Stimulated activated naive CD4-positive, alpha-beta T cell treated with Interleukin-2 at 50 U/mL for 16 hours (primary cell): ENCODE measurements around the gene ABCC1.
"Not testable (repeated sequence)": the region's sequence is repeated elsewhere in the genome, so short reads cannot be mapped to it uniquely, and the experiment has no call there.

Experiments used
- DNase-seq: peaks from one replicate; lab custom pipeline; 2025; lab: John Stamatoyannopoulos, UW

ABCC1 gene

DNA sequence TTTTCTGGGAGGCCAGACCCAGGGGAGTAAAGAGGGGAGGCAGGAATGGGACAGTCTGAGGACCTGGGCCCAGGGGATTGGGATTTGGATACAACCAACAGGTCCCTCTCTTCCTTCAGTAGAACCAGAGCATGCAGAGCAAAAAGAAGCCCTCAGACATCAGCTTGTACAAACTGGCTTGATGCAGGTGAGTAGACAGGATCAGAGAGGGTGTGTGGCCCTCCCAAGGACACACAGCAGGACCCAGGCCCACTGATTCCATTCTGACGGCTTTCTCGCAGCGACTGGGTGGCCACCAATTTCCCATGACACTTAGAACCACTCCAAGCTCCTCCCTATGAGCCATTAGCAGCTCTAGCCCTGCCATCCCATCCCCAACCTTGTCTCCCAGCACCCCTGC is 210.2 kb downstream of the ABCC1 start:
- no peak for DNase-seq

DNA sequence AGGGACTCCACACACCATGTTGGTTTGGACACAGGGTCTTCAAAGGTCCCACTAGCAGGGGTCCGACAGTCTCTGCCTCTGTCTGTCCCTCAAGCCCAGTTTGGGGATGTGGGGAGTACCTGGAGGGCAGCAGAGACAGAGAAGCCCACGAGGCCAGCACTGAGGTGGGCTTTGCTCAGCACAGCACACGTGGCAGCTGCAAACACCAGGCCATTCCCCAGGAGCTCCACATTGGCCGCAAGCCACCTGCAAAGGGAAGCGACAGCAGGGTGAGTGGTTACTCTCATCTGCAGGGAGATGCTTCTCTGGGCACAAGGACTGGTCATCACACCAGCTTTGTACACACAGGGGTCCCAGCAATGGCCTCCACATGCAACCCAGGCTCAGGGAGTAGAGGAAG is 211.9 kb downstream of the ABCC1 start:
- no peak for DNase-seq

DNA sequence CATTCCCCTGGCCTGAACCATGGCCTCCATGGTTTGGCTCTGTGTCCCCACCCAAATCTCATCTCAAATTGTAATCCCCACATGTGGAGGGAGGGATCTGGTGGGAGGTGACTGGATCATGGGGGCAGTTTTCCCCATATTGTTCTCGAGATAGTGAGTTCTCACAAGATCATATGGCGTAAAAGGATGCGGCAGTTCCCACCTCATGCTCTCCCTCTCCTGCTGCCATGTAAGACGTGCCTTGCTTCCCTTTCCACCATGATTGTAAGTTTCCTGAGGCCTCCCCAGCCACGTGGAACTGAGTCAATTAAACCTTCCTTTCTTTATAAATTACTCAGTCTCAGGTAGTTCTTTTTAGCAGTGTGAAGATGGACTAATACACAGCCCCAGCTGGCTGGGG is 212.4 kb downstream of the ABCC1 start:
- DNase-seq, result not testable (repeated sequence)

DNA sequence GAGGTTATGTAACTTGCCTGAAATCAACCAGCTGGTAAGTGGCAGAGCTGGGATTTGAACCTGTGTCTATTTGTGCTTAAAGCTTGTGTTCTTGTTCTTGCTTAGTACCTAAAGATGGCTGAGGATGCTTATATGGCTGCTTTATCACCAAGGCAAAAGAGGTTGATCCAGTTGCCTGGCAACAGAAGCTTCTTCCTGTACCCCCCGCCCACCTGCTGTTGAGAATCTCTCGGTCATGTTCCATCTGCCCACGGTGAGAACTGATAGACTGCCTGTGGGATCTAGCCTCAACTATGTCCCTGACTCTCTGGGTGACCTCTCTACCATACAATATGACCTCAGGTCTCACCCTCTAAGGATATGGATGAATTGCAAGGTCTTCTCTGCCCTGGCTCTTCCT is 213.2 kb downstream of the ABCC1 start:
- DNase-seq, result no peak

DNA sequence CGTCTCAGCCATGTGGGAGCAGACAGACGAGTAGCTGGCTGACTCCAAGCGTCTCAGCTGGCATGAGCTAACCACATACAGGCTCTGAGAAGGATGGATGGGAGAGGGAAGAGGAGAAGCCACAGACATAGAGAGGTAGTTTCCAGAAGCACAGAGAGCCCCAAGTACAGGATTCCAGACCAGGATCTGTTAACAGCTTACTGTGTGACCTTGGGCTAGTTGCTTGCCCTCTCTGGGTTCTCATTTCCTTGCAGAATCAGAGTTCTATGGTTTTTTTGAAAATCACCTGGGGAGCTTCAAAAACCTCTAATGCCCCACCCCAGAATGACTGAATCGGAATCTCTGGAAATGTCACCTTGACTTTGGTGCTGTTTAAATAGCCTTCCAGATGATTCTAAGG is 213.7 kb downstream of the ABCC1 start:
- DNase-seq, result no peak

DNA sequence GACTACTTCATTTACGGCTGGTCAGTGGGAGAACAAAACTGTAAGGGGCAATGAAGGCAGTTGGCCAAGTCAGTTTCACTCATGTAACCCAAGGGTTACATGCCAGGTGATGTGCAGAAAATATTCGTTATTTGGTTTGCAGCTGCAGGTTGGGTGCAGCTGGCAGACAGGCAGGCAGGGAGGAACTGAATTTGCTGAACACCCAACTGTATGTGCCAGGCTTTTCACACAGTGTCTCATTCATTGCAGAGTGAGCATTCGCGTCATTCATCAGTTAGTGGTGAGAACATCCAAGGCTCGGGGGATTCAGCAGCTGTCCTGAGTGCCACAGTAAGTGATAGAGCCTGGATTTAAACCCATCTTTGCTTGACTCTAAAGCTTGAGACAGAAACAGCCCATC is 214.2 kb downstream of the ABCC1 start:
- DNase-seq, result no peak

DNA sequence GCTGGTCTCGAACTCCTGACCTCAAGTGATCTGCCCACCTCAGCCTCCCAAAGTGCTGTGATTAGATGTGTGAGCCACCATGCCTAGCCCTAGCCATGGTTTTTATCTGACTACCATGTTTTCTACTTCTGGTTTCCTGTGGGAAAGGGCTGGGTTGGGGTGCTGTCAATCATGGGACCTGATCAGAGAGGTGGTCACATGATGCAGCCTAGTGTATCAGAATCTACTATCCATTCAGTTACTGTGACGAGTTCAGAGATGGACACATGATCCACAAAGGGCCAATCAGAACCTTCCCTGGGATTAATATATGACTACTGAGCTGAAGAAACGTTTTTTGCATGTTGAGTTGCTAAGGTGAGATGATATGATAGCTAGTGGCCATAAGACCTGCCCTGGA is 214.8 kb downstream of the ABCC1 start:
- DNase-seq, result no peak

DNA sequence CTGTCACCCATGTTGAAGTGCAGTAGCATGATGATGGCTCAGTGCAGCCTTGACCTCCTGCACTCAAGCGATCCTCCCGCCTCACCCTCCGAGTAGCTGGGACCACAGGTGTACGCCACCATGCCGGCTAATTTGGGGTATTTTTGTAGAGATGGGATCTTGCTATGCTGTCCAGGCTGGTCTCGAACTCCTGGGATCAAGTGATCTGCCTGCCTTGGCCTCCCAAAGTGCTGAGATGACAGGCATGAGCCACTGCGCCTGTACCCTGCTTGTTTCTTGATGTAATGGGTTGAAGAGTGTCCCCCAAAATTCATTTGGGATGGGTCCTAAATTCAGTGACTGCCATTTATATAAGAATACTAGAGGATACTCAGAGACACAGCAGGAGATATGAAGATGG is 216.7 kb downstream of the ABCC1 start:
- DNase-seq, result no peak

DNA sequence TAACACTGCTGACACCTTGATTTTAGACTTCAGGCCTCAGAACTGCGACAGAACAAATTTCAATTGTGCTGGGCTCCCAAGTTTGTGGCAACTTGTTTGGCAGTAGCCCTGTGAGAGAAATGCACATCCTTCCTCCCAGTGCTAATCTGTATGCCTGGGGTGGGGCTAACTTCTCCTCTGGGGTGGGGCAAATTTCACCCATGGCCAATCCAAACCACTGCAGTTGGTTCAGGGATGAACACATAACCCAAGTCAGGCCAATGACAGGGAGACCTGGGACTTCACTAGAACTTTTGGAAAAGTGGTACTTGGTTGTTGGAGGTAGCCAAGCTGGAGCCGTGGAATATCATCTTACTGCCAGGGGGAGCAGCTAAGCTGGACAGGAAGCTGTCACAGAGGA is 217.5 kb downstream of the ABCC1 start:
- no peak for DNase-seq

DNA sequence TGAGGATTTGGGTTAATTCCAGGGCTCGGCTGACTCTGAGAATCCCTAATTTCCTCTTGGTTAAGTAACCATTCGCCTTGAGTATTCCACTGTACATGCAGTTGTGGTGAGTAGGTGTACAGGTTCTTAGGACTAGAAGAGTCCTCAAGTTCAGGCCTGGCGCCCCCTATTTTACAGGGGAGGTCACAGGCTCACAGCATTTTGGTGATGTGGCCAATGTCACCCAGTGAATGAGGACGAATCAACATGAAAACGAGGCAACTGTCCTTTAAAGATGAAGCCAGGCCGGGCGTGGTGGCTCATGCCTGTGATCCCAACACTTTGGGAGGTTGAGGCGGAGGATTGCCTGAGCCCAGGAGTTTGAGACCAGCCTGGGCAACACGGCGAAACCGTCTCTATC is 218.5 kb downstream of the ABCC1 start:
- no peak for DNase-seq

DNA sequence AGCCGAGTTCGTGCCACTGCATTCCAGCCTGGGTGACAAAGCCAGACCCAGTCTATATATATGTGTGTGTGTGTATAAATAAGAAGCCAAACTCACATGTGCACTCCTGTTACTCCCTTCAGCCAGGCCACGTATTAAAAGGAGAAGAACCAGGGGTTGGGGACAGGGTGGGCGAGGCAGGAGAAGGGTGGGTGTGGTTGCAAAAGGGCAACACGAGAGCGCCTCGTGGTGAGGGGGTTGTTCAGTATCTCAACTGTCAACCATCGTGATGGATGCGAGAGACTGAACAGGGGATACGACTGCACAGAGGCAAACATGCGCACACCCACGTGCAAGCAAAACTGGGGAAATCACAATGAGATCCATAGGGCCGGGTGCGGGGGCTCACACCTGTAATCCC is 219.0 kb downstream of the ABCC1 start:
- DNase-seq, result no peak

DNA sequence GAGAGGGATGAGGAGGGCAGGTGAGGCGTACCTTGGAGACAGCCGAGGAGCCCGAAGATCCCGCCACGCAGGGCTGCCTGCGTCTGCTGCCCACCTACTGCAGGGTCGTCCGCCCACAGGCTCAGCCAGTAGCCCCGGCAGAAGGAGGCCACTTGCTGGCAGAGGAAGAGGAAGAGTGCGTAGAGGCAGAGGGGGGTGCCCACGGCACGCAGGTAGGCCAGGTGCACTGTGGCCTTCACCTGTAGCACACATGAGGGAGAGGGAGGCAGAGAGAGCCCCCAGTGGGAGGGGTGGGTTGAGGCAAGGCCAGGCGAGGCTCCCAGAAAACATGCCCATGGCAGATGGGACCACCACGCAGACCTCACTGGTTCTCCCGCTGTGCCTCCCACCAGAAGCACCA is 220.2 kb downstream of the ABCC1 start:
- no peak for DNase-seq

DNA sequence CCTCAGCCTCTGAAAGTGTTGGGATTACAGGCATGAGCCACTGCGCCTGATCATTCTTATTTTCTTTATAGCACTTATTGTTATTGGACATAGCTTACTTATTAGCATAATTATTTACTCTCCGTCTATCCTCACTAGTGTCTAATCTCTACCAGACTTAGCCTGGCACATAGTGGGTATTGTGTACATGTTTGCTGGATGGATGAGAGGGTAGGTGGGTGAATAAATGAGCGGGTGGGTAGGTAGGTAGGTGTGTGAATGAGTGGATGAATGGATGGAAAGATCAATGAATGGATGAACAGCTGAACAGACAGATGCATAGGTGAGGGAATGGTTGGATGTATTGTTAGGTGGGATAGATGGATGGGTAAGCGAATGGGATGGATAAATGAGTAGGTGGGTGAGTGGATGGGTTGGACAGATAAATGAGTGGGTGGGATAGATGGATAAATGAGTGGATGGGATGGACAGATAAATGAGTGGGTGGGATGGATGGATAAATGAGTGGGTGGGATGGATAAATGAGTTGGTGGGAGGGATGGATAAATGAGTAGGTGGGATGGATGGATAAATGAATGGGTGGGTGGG is 222.0 kb downstream of the ABCC1 start:
- no peak for DNase-seq

DNA sequence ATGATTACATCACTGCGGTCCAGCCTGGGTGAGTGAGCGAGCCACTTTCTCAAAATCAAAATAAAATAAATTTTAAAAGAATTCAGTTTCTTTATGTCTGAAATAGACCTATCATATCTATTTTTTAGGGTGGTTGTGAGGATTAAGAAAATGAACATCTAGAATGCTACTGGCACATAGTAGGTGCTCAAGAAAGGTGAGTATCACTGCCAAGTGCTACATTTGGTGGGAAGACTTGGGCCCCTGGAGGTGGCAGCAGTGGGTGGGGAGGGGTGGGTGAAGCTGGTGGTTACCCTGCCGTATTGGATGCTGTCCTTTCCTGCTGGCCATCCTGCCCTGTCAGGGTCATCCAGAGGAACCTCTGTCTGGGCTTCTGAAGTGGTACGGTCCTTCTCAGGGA is 223.6 kb downstream of the ABCC1 start:
- no peak for DNase-seq

DNA sequence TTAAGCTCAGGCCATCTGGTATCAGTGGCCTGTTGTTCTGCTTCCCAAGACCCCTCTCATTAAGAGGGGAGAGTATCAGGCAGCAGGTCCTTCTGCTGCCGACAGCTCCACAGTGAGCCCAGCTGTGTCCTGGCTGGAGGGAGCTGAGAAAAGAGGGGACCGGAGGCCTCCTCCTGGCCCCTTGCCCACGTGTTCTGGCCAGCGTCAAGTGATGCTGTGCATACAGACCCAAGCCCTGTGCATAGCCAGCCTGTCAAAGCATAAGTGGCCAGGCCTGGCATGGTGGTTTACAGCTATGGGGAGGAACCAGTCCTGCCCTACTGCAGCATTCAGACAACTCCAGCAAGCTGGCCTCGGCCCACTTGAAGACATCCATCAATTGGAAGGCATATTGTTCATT is 225.9 kb downstream of the ABCC1 start:
- DNase-seq, result no peak

DNA sequence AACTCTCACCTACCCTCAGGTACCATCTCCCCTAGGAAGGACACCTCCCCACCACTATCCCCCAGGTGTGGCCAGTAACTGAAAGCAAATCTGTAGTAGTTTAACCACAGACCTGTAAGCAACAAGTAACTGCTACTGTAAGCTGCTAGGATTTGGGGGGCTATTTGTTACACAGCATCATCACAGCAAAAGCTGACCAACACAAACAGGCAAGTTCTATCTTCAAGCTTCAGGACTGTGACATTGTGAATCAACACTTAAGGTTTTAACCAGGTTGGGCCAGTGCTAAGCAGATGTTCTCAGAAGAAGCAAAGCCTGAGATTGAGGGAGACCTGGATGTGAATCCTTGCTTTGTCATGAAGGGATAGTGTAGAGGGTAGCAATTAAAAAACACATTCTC is 226.9 kb downstream of the ABCC1 start:
- no peak for DNase-seq

DNA sequence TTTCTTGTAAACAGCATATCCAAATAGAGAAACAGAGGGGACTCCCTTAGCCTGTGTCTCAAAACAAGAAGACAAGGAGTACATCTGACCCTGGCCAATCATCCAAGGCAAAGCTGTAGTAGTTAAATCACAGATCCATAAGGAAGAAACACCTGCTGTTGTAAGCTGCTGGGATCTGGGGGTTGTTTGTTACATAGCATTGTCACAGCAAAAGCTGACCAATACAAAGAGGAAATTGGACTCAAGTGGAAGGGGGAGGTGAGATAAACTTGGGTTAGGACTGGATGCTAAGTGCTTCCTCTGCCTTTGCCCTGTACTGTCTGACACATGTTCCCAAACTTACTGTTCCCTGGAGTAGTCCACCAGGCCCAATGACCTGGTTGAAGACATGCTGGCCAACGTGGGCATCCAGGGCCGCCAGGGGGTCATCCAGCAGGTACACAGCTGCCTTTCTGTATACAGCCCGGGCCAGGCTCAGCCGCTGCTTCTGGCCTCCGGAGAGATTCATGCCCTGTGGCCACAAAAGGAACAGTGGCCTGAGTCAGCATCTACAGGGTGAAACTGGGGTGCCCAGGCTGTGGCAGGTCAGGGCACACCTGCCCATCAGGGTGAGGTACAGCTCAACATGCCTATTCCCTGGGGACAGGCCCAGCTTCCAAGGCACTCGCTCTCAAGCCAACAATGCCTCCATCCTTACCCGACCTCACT is 229.2 kb downstream of the ABCC1 start:
- DNase-seq, result no peak

DNA sequence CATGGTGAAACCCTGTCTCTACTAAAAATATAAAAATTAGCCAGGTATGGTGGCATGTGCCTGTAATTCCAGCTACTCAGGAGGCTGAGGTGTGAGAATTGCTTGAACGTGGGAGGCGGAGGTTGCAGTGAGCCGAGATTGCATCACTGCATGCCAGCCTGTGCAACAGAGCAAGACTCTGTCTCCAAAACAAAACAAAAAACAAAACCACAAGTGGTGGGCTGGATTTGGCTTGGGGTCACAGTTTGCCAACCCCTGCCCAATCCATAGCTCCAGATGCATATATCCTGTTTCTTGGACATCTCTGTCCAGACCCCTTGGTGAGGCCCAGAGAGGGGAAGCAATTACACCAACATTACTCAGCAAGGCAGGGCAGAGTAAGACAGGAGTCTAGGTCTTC is 232.3 kb downstream of the ABCC1 start:
- DNase-seq, result not testable (repeated sequence)

DNA sequence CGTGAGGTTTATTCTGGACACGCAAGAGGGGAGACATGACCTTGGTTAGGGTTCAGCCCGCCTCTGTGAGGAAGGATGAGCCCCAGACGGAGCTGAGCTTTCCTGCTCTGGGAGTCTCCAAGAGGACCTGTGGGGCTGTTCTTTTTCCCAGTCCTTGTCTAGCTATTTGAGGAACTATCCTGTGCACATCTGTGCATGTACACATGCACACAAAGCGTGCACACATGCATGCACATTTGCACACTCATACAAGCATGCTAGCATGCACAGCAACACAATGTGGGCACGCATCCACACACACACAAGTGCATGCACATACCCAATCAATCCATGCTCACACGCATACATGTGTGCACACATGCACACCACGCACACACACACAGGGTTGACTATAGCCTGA is 233.5 kb downstream of the ABCC1 start:
- DNase-seq, result no peak

DNA sequence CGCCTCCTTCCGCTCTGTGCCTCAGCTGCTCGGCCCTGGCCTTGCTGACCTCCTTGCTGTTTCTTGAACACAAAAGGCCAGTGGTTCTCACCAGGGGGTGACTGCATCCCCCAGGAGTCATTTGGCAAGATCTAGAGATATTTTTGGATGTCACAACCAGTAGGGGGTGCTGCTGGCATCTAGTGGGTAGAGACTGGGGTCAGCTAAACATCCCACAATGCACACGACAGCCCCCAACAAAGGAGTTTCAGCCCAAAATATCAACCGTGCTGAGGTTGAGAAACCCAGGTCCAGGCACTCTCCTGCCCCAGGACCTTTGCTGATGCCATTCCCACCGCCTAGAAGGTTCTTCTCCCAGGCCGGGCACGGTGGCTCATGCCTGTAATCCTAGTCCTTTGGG is 234.1 kb downstream of the ABCC1 start:
- DNase-seq, result no peak

DNA sequence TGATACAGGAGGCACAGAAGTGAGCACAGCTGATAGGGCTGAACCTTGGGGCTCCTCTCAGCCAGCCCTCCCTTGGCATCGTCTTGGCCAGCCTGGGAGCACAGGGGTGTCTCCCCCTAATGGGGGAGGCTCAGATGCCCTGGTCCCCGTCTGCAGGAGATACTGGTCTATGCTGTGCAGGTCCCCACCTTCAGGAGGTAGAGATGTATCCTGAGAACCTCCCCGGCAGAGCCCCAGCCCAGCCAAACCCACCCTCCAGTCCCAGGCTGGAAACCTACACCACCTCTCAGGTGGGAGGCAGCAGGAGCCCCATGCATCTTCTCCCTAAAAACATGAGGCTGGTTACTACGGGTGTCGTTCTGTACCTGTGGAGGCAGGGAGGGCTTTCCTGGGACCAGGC is 235.2 kb downstream of the ABCC1 start:
- no peak for DNase-seq

DNA sequence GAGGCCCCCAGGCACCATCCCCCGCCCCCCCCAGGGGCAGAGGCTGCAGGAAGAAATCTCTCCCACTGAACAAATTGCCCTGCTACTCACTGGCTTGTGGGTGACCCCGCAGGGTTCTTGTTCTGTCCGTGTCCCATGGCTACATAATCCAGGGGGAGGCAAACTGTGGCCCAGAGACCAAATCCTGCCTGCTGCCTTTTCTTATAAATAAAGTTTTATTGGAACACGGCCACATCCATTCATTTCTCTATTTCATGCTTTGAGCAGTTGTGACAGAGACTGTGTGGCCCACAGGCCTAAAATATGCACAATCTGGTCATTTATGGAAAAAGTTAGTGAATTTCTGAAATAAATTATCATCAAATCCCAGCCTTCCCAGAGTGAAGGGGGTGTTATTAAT is 235.7 kb downstream of the ABCC1 start:
- DNase-seq, result no peak

DNA sequence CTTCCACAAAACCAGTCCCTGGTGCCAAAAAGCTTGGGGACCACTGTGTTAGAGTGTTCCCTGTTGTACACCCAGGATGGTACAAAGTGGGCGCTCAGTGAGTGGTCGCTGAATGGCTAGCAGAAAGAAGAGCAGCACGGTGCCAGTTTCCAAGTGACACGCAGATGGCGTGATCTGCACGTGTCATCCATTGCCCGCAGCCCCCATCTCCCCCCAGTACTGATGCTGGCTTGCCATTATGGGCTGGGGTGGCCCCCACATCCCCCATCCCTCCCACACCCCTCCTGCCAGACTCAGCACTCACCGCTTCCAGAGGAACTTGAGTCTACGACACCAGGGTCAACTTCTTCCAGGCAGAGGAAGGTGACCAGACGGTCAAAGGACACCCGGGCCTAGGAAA is 237.4 kb downstream of the ABCC1 start:
- no peak for DNase-seq

DNA sequence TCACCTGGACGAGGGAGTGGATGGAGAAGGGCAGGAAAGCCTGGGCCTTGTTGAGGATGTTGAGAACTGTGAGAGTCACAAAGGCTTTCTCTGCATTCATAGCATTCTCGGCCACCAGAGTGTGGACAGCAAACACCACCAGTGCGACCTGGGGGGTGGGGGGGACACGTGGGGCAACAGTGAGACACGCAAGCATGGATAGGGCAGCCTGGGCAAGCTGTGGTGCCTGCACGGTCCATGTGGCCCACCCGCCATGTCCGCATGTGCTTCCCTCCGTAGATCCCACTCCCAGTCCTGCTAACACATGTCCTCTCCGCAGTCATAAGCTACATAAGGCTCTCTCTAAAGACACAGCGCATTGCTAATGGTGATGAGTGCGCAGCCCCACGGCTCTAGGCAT is 239.4 kb downstream of the ABCC1 start:
- no peak for DNase-seq
